GM12878 (cell line): ENCODE data around the gene FOXO3. TPM values are rescaled to one million over a fixed set of nuclear protein-coding genes. Genes with fewer than 3 reads are reported as not detected.

Source experiments
- ATAC-seq: fragments of 200-7000 bp; cut with Tn5 transposase; 3 replicates; pipeline ENCODE4 v1.9.1; 2020; ENCODE audit warnings: mild to moderate bottlenecking, moderate library complexity
- BruUV-seq: library from RNA; stranded (reverse); fragments of 400-500 nt; replicated peaks from 2 replicates; lab custom pipeline; 2021; lab: Mats Ljungman, UMichigan
- CTCF ChIA-PET: fragments of 300-600 bp; sonication (Branson Sonifier 250); formaldehyde crosslinking; extraction: SDS; loops from one replicate; lab custom pipeline; 2021; ENCODE audit warnings: inconsistent platforms; lab: Yijun Ruan, JAX
- POLR2A ChIA-PET: fragments of 350-600 bp; formaldehyde crosslinking; extraction: SDS; loops from one replicate; lab custom pipeline; 2021; ENCODE audit warnings: inconsistent platforms; lab: Charles Lee
- RAD21 ChIA-PET: fragments of 300-600 bp; sonication (Branson Sonifier 250); formaldehyde crosslinking; loops from one replicate; lab custom pipeline; 2023; ENCODE audit warnings: antibody characterized with exemption; ENCODE audit not compliant: unreplicated experiment; lab: Charles Lee
- SMC1A ChIA-PET: fragments of 300-600 bp; sonication (Branson Sonifier 250); formaldehyde crosslinking; loops from one replicate; lab custom pipeline; 2023; ENCODE audit not compliant: unreplicated experiment, uncharacterized antibody; lab: Charles Lee
- DNase-seq: peaks from one replicate; pipeline ENCODE4 v3.0.0-alpha.2; 2011; ENCODE audit warnings: low read depth, low spot score
- FAIRE-seq: peaks from 3 replicates; lab custom pipeline; 2011; peaks lifted over from hg19 to GRCh38; lab: Jason Lieb, UNC
- H2AFZ ChIP-seq: 2 replicates; pipeline ENCODE4 v1.6.0; 2011; ENCODE audit warnings: low read depth, low read length, control low read depth; ENCODE audit not compliant: control insufficient read depth
- H3K27ac ChIP-seq: 2 replicates; pipeline ENCODE4 v1.5.1; 2011; ENCODE audit warnings: control low read depth; ENCODE audit not compliant: control insufficient read depth, insufficient read depth
- H3K27me3 ChIP-seq, 2 experiments: replicated peaks in 1 of 2; 2 replicates each; pipeline versions ENCODE4 v1.6.0 to v1.6.1; 2011; ENCODE audit warnings: low read length in 1 of 2; ENCODE audit not compliant: control insufficient read depth in 2 of 2, insufficient read depth in 2 of 2
- H3K36me3 ChIP-seq, 2 experiments: 2 replicates each; pipeline ENCODE4 v1.5.1; 2011; ENCODE audit warnings: low read length in 1 of 2; ENCODE audit not compliant: control insufficient read depth in 2 of 2, insufficient read depth in 2 of 2
- H3K4me1 ChIP-seq: 2 replicates; pipeline ENCODE4 v1.6.1; 2011; ENCODE audit warnings: mild to moderate bottlenecking, low read length, moderate library complexity, mixed read lengths; ENCODE audit not compliant: control insufficient read depth, insufficient read depth
- H3K4me2 ChIP-seq: 2 replicates; pipeline ENCODE4 v1.6.0; 2011; ENCODE audit warnings: control low read depth; ENCODE audit not compliant: control insufficient read depth, insufficient read depth
- H3K4me3 ChIP-seq: fragments of 200-600 bp; sonication (generic); 2 replicates; pipeline ENCODE4 v1.5.1; 2016
- H3K79me2 ChIP-seq: 2 replicates; pipeline ENCODE4 v1.6.0; 2011; ENCODE audit warnings: low read length; ENCODE audit not compliant: control insufficient read depth, insufficient read depth
- H3K9ac ChIP-seq: 2 replicates; pipeline ENCODE4 v1.8.0; 2011; ENCODE audit warnings: low read length, control low read depth, mixed read lengths; ENCODE audit not compliant: control insufficient read depth, insufficient read depth
- H3K9me3 ChIP-seq: replicated peaks from 3 replicates; pipeline ENCODE4 v1.5.1; 2011; ENCODE audit warnings: mild to moderate bottlenecking, low read length; ENCODE audit not compliant: control insufficient read depth, insufficient read depth
- H4K20me1 ChIP-seq: 2 replicates; pipeline ENCODE4 v1.6.0; 2011; ENCODE audit not compliant: control insufficient read depth, insufficient read depth
- E2F8 ChIP-seq: fragments of 450-650 bp; IDR thresholded peaks from 2 replicates; pipeline ENCODE4 v1.6.1; 2018; ENCODE audit warnings: mild to moderate bottlenecking, low read depth, moderate library complexity; ENCODE audit not compliant: partially characterized antibody
- EZH2 ChIP-seq: IDR thresholded peaks from 2 replicates; pipeline ENCODE4 v1.6.1; 2012; ENCODE audit warnings: low read depth, mild to moderate bottlenecking, control low read depth, inconsistent platforms, low read length, borderline replicate concordance; ENCODE audit not compliant: control insufficient read depth
- HDGF ChIP-seq: fragments of 450-650 bp; IDR thresholded peaks from 2 replicates; pipeline ENCODE4 v1.6.1; 2016; ENCODE audit warnings: antibody characterized with exemption
- MEF2B ChIP-seq: fragments of 450-650 bp; IDR thresholded peaks from 2 replicates; pipeline ENCODE4 v1.6.1; 2018; ENCODE audit warnings: mild to moderate bottlenecking, moderate library complexity; ENCODE audit not compliant: partially characterized antibody, poor library complexity, severe bottlenecking
- NRF1 ChIP-seq: conservative IDR thresholded peaks from 2 replicates; pipeline ENCODE4 v1.6.1; 2011; ENCODE audit warnings: mild to moderate bottlenecking, low read depth, low read length, improper control_type of control experiment
- POU2F2 ChIP-seq: IDR thresholded peaks from 3 replicates; pipeline ENCODE4 v1.6.1; 2011; ENCODE audit warnings: low read depth, mild to moderate bottlenecking, low read length, borderline replicate concordance
- RB1 ChIP-seq: fragments of 450-650 bp; formaldehyde crosslinking; IDR thresholded peaks from 2 replicates; pipeline ENCODE4 v1.6.1; 2017; ENCODE audit warnings: mild to moderate bottlenecking, borderline replicate concordance
- SMARCA5 ChIP-seq: fragments of 450-650 bp; IDR thresholded peaks from 2 replicates; pipeline ENCODE4 v1.6.1; 2017; ENCODE audit warnings: mild to moderate bottlenecking
- TARDBP ChIP-seq: IDR thresholded peaks from 2 replicates; pipeline ENCODE4 v1.6.1; 2016; ENCODE audit warnings: borderline replicate concordance
- ZBED1 ChIP-seq: IDR thresholded peaks from 2 replicates; pipeline ENCODE4 v1.6.1; 2016; ENCODE audit warnings: borderline replicate concordance
- ZZZ3 ChIP-seq: IDR thresholded peaks from 2 replicates; pipeline ENCODE4 v1.6.1; 2011; ENCODE audit warnings: low read depth; ENCODE audit not compliant: control insufficient read depth, insufficient read length
- WGBS: methylation state at CpG from one replicate; pipeline ENCODE4 v1.1.6; 2016; ENCODE audit warnings: low lambda C conversion rate; ENCODE audit not compliant: insufficient replicate concordance, insufficient coverage; ENCODE audit errors: missing lambda C conversion rate; 5-methylcytosine and 5-hydroxymethylcytosine counted together
- in situ Hi-C: fragments of 300-500 bp; cut with MboI; formaldehyde crosslinking; loops from 9 replicates; pipeline ENCODE4 v1.14.3; 2018; ENCODE audit warnings: mixed read lengths
- intact Hi-C: fragments of 100-400 bp; cut with micrococcal nuclease; formaldehyde crosslinking; loops from one replicate; pipeline ENCODE4 v1.14.2; 2022; ENCODE audit not compliant: unreplicated experiment
- polyA plus RNA-seq, 11 experiments: library from polyadenylated mRNA; depleted of rRNA in 4 of 11; unstranded in 6 of 11; stranded (reverse) in 5 of 11; fragments of >200 nt; fragmentation: Nextera tagmentation in 4 of 11; fragmentation: Illumina TruSeq in 1 of 11; extraction: Ambion mirVana in 4 of 11; extraction: Trizol in 1 of 11; gene quantifications; 1 replicate in 1 of 11; 2 replicates in 10 of 11; pipeline versions ENCODE4 v1.2.1 to v1.2.3, GENCODE V29; 2011 to 2016; ENCODE audit warnings: inconsistent platforms in 2 of 11, missing spikeins in 2 of 11, low read depth in 1 of 11
- total RNA-seq, 4 experiments: library from RNA; depleted of rRNA in 3 of 4; stranded (reverse); fragments of >200 nt in 3 of 4; fragmentation: Illumina TruSeq in 1 of 4; extraction: Trizol in 1 of 4; gene quantifications; 2 replicates each; pipeline versions ENCODE4 v1.2.1 to v1.2.3, GENCODE V29; 2013 to 2021
- TF ChIP-seq, protein P1 (sequence below): IDR thresholded peaks from 2 replicates; pipeline ENCODE4 v1.6.1; 2012; ENCODE audit warnings: mild to moderate bottlenecking, low read depth, low read length
- TF ChIP-seq, protein P2 (sequence below): fragments of 450-650 bp; IDR thresholded peaks from 2 replicates; pipeline ENCODE4 v1.6.1; 2017; ENCODE audit warnings: mild to moderate bottlenecking, moderate library complexity

The FOXO3 gene
- total and polyA plus RNA-seq, 10 of the 15 experiments (the other 5 are each of a cell fraction or from before 2014, with no cell fraction given) = 0.82 to 4.5 (median 1.7) TPM

DNA sequence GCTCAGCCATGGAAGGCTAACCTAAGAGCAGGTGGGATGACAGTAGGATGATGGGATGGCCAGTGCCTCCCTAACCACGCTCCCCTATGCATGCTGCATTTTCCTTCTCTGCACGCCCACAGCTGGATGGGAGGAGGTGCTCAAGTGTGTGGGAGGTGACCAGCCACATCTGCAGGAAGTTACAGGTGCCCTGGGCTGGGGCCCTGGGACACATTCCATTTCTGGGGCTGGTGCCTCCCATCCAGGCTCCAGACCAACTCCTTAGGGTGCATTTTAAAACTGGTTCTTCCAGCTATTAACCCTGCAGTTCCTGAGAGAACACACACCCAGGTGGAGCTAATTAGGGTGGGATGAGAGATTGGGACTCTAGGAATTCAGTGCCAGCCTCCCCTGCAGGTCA is 152.2 kb downstream of the FOXO3 start:
- TF ChIP-seq RB1 (no peak), NRF1 (no peak), E2F8 (no peak), TARDBP (no peak), ZBED1 (no peak), MEF2B (no peak), EZH2 (no peak), SMARCA5 (no peak), POU2F2 (no peak), HDGF (no peak), ZZZ3 (no peak)
- TF ChIP-seq, protein P1, sequence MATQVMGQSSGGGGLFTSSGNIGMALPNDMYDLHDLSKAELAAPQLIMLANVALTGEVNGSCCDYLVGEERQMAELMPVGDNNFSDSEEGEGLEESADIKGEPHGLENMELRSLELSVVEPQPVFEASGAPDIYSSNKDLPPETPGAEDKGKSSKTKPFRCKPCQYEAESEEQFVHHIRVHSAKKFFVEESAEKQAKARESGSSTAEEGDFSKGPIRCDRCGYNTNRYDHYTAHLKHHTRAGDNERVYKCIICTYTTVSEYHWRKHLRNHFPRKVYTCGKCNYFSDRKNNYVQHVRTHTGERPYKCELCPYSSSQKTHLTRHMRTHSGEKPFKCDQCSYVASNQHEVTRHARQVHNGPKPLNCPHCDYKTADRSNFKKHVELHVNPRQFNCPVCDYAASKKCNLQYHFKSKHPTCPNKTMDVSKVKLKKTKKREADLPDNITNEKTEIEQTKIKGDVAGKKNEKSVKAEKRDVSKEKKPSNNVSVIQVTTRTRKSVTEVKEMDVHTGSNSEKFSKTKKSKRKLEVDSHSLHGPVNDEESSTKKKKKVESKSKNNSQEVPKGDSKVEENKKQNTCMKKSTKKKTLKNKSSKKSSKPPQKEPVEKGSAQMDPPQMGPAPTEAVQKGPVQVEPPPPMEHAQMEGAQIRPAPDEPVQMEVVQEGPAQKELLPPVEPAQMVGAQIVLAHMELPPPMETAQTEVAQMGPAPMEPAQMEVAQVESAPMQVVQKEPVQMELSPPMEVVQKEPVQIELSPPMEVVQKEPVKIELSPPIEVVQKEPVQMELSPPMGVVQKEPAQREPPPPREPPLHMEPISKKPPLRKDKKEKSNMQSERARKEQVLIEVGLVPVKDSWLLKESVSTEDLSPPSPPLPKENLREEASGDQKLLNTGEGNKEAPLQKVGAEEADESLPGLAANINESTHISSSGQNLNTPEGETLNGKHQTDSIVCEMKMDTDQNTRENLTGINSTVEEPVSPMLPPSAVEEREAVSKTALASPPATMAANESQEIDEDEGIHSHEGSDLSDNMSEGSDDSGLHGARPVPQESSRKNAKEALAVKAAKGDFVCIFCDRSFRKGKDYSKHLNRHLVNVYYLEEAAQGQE = no peak
- TF ChIP-seq, protein P2, sequence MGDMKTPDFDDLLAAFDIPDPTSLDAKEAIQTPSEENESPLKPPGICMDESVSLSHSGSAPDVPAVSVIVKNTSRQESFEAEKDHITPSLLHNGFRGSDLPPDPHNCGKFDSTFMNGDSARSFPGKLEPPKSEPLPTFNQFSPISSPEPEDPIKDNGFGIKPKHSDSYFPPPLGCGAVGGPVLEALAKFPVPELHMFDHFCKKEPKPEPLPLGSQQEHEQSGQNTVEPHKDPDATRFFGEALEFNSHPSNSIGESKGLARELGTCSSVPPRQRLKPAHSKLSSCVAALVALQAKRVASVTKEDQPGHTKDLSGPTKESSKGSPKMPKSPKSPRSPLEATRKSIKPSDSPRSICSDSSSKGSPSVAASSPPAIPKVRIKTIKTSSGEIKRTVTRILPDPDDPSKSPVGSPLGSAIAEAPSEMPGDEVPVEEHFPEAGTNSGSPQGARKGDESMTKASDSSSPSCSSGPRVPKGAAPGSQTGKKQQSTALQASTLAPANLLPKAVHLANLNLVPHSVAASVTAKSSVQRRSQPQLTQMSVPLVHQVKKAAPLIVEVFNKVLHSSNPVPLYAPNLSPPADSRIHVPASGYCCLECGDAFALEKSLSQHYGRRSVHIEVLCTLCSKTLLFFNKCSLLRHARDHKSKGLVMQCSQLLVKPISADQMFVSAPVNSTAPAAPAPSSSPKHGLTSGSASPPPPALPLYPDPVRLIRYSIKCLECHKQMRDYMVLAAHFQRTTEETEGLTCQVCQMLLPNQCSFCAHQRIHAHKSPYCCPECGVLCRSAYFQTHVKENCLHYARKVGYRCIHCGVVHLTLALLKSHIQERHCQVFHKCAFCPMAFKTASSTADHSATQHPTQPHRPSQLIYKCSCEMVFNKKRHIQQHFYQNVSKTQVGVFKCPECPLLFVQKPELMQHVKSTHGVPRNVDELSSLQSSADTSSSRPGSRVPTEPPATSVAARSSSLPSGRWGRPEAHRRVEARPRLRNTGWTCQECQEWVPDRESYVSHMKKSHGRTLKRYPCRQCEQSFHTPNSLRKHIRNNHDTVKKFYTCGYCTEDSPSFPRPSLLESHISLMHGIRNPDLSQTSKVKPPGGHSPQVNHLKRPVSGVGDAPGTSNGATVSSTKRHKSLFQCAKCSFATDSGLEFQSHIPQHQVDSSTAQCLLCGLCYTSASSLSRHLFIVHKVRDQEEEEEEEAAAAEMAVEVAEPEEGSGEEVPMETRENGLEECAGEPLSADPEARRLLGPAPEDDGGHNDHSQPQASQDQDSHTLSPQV = no peak
- no peak overlapping the region for H3K27ac ChIP-seq
- H3K4me1 ChIP-seq = no peaks in the 10 kb centered on the region
- ChIA-PET RAD21 (no interaction called here), POLR2A (interaction anchor here (0.6 kb wide), 1 partner anchor 16 kb away, joined by 3 read pairs; no protein-coding TSS in a partner anchor), CTCF (interaction anchor here (0.6 kb wide), 2 partner anchors 363 to 1076 kb away, joined by 3 read pairs; no protein-coding TSS in a partner anchor), SMC1A (no interaction called here)
- WGBS = 22% methylated on average over 2 of the region's 2 CpGs
- H3K9ac ChIP-seq = no peak overlapping the region
- ATAC-seq (no peak), DNase-seq (no peak), FAIRE-seq (no peak)
- peaks cover 1 to 5% of the 10 kb centered on the region in 2 experiments for H3K27me3 ChIP-seq
- no peak overlapping the region for H3K4me3 ChIP-seq
- no peaks in the 10 kb centered on the region for H3K36me3 ChIP-seq
- in situ Hi-C loops = no loop called here
- intact Hi-C loops = no loop called here
- BruUV-seq = no TSS peak
- no peaks in the 10 kb centered on the region for H4K20me1 ChIP-seq
- H3K79me2 ChIP-seq = no peaks in the 10 kb centered on the region
- no peaks in the 10 kb centered on the region; the same call in 2 of the 3 replicates for H3K9me3 ChIP-seq
- no peak overlapping the region for H2AFZ ChIP-seq
- H3K4me2 ChIP-seq = no peak overlapping the region
